ENCODE results near the gene CAD. TPM values are rescaled to one million over a fixed set of nuclear protein-coding genes. Genes with fewer than 3 reads are reported as not detected.

CAD gene
- total and polyA plus RNA-seq, 2 donors (not counting 1 experiment from before 2014, with no cell fraction given): 11.9 to 32.0 TPM

GRCh38 chr2:27186613-27187345 is 30.4 kb upstream of the CAD start:
- H3K4me3 ChIP-seq (replicated peaks in 1 of 4; ENCODE audit: control extremely low read depth in 1 of 4, insufficient read depth in 1 of 4, low read depth in 3 of 4, low read length in 4 of 4): no peak overlapping the region
- peaks cover 16% of the 10 kb centered on the region for H3K27me3 ChIP-seq (ENCODE audit: control insufficient read depth, insufficient read depth, low read length)
- no peak overlapping the region for H3K4me2 ChIP-seq (ENCODE audit: extremely low read depth, insufficient read depth, low read length)
- H2AFZ ChIP-seq (ENCODE audit: low read length): no peak overlapping the region
- H3K9ac ChIP-seq (ENCODE audit: insufficient read depth, low read length): no peak overlapping the region
- no peaks in the 10 kb centered on the region for H3K9me3 ChIP-seq (ENCODE audit: control insufficient read depth, insufficient read depth, low read depth, low read length)
- no peaks in the 10 kb centered on the region for H4K20me1 ChIP-seq (ENCODE audit: control insufficient read depth, extremely low read depth, insufficient read depth, low read length)
- H3K36me3 ChIP-seq (ENCODE audit: control insufficient read depth, insufficient read depth, low read length): no peaks in the 10 kb centered on the region
- H3K27ac ChIP-seq (ENCODE audit: insufficient read depth, low read length): no peak overlapping the region
- no peak for DNase-seq (ENCODE audit: low read depth in 2 of 2)
- no peaks in the 10 kb centered on the region for H3K79me2 ChIP-seq (ENCODE audit: control insufficient read depth, insufficient read depth, low read length)
- peaks cover 8% of the 10 kb centered on the region for H3K4me1 ChIP-seq (ENCODE audit: control insufficient read depth, extremely low read depth, insufficient read depth, low read length)
- TF ChIP-seq CTCF (conservative IDR thresholded peaks at IDR 0.05 in 1 of 2, IDR thresholded peaks at IDR 0.05 in 1 of 2; ENCODE audit: low read depth in 1 of 2, low read length in 2 of 2) (no peak), EZH2 (IDR thresholded peaks at IDR 0.05; ENCODE audit: low read length, missing control alignments) (no peak)

GRCh38 chr2:27189989-27190388 is 27.2 kb upstream of the CAD start:
- no peak overlapping the region for H3K9ac ChIP-seq (ENCODE audit: insufficient read depth, low read length)
- no peak overlapping the region for H2AFZ ChIP-seq (ENCODE audit: low read length)
- no peak overlapping the region for H3K4me3 ChIP-seq (replicated peaks in 1 of 4; ENCODE audit: control extremely low read depth in 1 of 4, insufficient read depth in 1 of 4, low read depth in 3 of 4, low read length in 4 of 4)
- no peaks in the 10 kb centered on the region for H3K36me3 ChIP-seq (ENCODE audit: control insufficient read depth, insufficient read depth, low read length)
- H3K4me1 ChIP-seq (ENCODE audit: control insufficient read depth, extremely low read depth, insufficient read depth, low read length): peaks cover 3% of the 10 kb centered on the region
- no peaks in the 10 kb centered on the region for H3K9me3 ChIP-seq (ENCODE audit: control insufficient read depth, insufficient read depth, low read depth, low read length)
- TF ChIP-seq EZH2 (IDR thresholded peaks at IDR 0.05; ENCODE audit: low read length, missing control alignments): no peak
- no peak for TF ChIP-seq CTCF (conservative IDR thresholded peaks at IDR 0.05 in 1 of 2, IDR thresholded peaks at IDR 0.05 in 1 of 2; ENCODE audit: low read depth in 1 of 2, low read length in 2 of 2)
- no peak overlapping the region for H3K4me2 ChIP-seq (ENCODE audit: extremely low read depth, insufficient read depth, low read length)
- no peaks in the 10 kb centered on the region for H3K79me2 ChIP-seq (ENCODE audit: control insufficient read depth, insufficient read depth, low read length)
- H3K27ac ChIP-seq (ENCODE audit: insufficient read depth, low read length): no peak overlapping the region
- H4K20me1 ChIP-seq (ENCODE audit: control insufficient read depth, extremely low read depth, insufficient read depth, low read length): no peaks in the 10 kb centered on the region
- peaks cover 14% of the 10 kb centered on the region for H3K27me3 ChIP-seq (ENCODE audit: control insufficient read depth, insufficient read depth, low read length)
- DNase-seq (ENCODE audit: low read depth in 2 of 2): no peak

GRCh38 chr2:27191070-27191829 is 25.9 kb upstream of the CAD start:
- no peaks in the 10 kb centered on the region for H3K9me3 ChIP-seq (ENCODE audit: control insufficient read depth, insufficient read depth, low read depth, low read length)
- H3K36me3 ChIP-seq (ENCODE audit: control insufficient read depth, insufficient read depth, low read length): no peaks in the 10 kb centered on the region
- H3K9ac ChIP-seq (ENCODE audit: insufficient read depth, low read length): no peak overlapping the region
- H3K27ac ChIP-seq (ENCODE audit: insufficient read depth, low read length): no peak overlapping the region
- peak; percentile 40 to 81 for DNase-seq (ENCODE audit: low read depth in 2 of 2)
- TF ChIP-seq EZH2 (IDR thresholded peaks at IDR 0.05; ENCODE audit: low read length, missing control alignments) (no peak), CTCF (conservative IDR thresholded peaks at IDR 0.05 in 1 of 2, IDR thresholded peaks at IDR 0.05 in 1 of 2; ENCODE audit: low read depth in 1 of 2, low read length in 2 of 2) (peak; percentile 78 to 87)
- H3K4me1 ChIP-seq (ENCODE audit: control insufficient read depth, extremely low read depth, insufficient read depth, low read length): no peaks in the 10 kb centered on the region
- no peak overlapping the region for H3K4me2 ChIP-seq (ENCODE audit: extremely low read depth, insufficient read depth, low read length)
- H4K20me1 ChIP-seq (ENCODE audit: control insufficient read depth, extremely low read depth, insufficient read depth, low read length): no peaks in the 10 kb centered on the region
- no peak overlapping the region for H2AFZ ChIP-seq (ENCODE audit: low read length)
- no peak overlapping the region for H3K4me3 ChIP-seq (replicated peaks in 1 of 4; ENCODE audit: control extremely low read depth in 1 of 4, insufficient read depth in 1 of 4, low read depth in 3 of 4, low read length in 4 of 4)
- H3K79me2 ChIP-seq (ENCODE audit: control insufficient read depth, insufficient read depth, low read length): no peaks in the 10 kb centered on the region
- H3K27me3 ChIP-seq (ENCODE audit: control insufficient read depth, insufficient read depth, low read length): peaks cover 14% of the 10 kb centered on the region
